ENCODE measurements around the gene WDR90.

- TF ChIP-seq EZH2 (IDR thresholded peaks at IDR 0.05; ENCODE audit: insufficient read depth, poor library complexity, severe bottlenecking) (no peak), EZH2phosphoT487 (IDR thresholded peaks at IDR 0.05; ENCODE audit: insufficient read depth, low read depth) (no peak)
Measured at GRCh38 chr16:708019-708418, 58.9 kb downstream of the WDR90 start.

All from GM23248 (cell line).